Pancreas (tissue), 10 donors: ENCODE measurements around the gene ZBTB46. TPM values are rescaled to one million over a fixed set of nuclear protein-coding genes. Genes with fewer than 3 reads are reported as not detected.

Source experiments
- ATAC-seq, 4 donors: fragments of 200-7000 bp; cut with Tn5 transposase; one replicate each; pipeline versions ENCODE4 v1.8.0 to v1.9.1; 2020; ENCODE audit warnings: mild to moderate bottlenecking in 4 of 4, moderate library complexity in 4 of 4
- DNase-seq, 6 donors: peaks; one replicate each; pipeline ENCODE4 v3.0.0-alpha.2; 2020
- FAIRE-seq: peaks from 2 replicates; lab custom pipeline; 2012; peaks lifted over from hg19 to GRCh38; lab: Jason Lieb, UNC
- H3K27ac ChIP-seq, 4 donors: fragments of 200-600 bp; sonication (generic); 1 replicate in 3 of 4; 2 replicates in 1 of 4; pipeline versions ENCODE4 v1.5.0 to v1.8.0; 2020
- H3K27me3 ChIP-seq, 4 donors: fragments of 200-600 bp; one replicate each; pipeline ENCODE4 v1.8.0; 2021
- H3K36me3 ChIP-seq, 3 donors: fragments of 200-600 bp; sonication (generic) in 1 of 3; one replicate each; pipeline versions ENCODE4 v1.5.0 to v1.8.0; 2020 to 2021
- H3K4me1 ChIP-seq, 3 donors: fragments of 200-600 bp; one replicate each; pipeline ENCODE4 v1.8.0; 2021
- H3K4me3 ChIP-seq, 4 donors: fragments of 200-600 bp; sonication (generic) in 2 of 4; one replicate each; pipeline versions ENCODE4 v1.5.0 to v1.8.0; 2020 to 2021
- H3K9me3 ChIP-seq, 4 donors: fragments of 200-600 bp; one replicate each; pipeline ENCODE4 v1.8.0; 2021
- WGBS, 2 donors: extraction: QIAGEN DNeasy Blood & Tissue Kit; methylation state at CpG; one replicate each; pipeline ENCODE4 v1.1.7; 2013; 5-methylcytosine and 5-hydroxymethylcytosine counted together
- intact Hi-C, 3 donors: fragments of 100-400 bp; cut with DNase I; formaldehyde crosslinking; loops; one replicate each; pipeline versions ENCODE4 v1.11.1 to v1.14.2; 2022
- polyA plus RNA-seq, 2 donors: library from polyadenylated mRNA; stranded (reverse); fragments of 200-250 nt; gene quantifications; one replicate each; pipeline ENCODE4 v1.2.3, GENCODE V29; 2013
- total RNA-seq, 6 donors: library from RNA; stranded (reverse); fragmentation: NEBNext Ultra II Directional in 4 of 6; extraction: Animal tissue kit (Norgen Biotek cat#: 25700) in 4 of 6; gene quantifications; one replicate each; pipeline versions ENCODE4 v1.2.1 to v1.2.4, GENCODE V29; 2021 to 2023
- TF ChIP-seq, protein P1 (sequence below), 4 donors: fragments of 200-600 bp; sonication (generic) in 3 of 4; IDR thresholded peaks; one replicate each; pipeline versions ENCODE4 v1.5.0 to v1.8.0; 2021; ENCODE audit warnings: antibody characterized with exemption in 4 of 4
- donor health status: healthy with polysubstance abuse.
- donor health status: DM: no; HTN: no; CAD: no; lungs with moderate emphysema.
- donor health status: DM: no; HTN: no; CAD: no.
- donor health status: control.
- donor health status: control.
- donor health status: Bipolar disorder and iron deficiency.
- donor health status: DM: yes; HTN: yes; CAD: no.
- donor health status: DM: no; HTN: no; CAD: no.
- donor health status: DM: no; HTN: no; CAD: no.
- donor health status: DM: yes; HTN: yes; CAD: no.

The ZBTB46 gene
- total and polyA plus RNA-seq, 8 donors, result 2.2 to 7.4 (median 3.0) TPM

DNA sequence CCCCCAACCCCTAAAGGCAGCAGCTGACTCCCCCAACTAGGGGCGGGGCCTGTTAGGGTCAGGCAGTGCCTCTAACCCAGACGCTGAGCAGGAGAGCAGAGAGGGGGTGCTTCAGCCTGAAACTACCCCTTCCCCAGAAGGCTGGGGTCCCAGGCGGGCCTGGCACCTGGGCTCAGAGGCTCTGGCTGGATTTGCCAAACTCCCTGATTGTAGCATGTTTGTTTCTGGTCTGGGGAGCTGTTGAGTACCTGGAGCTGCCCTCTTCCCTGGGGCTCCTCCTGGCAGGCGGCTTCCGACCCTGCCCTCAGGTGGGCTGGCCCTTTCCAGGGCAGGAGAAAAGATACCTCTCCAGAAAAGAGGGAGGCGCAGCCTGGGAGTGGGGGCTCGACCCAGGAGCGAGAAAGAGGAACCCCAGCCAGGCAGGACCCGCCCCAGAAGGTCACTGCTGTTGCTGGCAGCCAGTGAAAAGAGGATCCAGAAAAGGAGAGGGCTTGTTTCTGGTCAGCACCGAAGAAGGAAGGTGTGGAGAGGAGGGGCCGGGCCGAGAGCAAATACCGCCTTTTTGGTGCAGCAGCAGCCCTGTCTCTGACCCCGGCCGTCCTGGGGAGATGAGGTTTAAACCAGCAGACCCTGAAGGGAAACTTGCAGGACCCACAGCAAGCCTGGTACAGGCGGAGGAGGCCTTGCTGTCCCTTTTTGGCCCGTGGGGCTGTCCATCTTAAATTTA, 29.4 kb upstream of the ZBTB46 start:
- Histone ChIP-seq H3K27ac (no peak overlapping the region), H3K9me3 (no peaks in the 10 kb centered on the region), H3K4me1 (peaks cover 0 to 7% (median 0%) of the 10 kb centered on the region in 3 donors), H3K27me3 (peaks cover 0 to 5% (median 0%) of the 10 kb centered on the region in 4 donors), H3K4me3 (no peak overlapping the region), H3K36me3 (peaks cover 0 to 5% (median 0%) of the 10 kb centered on the region in 3 donors)
- DNase-seq (peak in 1 of 6 donors; percentile 31), FAIRE-seq (no peak), ATAC-seq (no peak)
- TF ChIP-seq, protein P1, sequence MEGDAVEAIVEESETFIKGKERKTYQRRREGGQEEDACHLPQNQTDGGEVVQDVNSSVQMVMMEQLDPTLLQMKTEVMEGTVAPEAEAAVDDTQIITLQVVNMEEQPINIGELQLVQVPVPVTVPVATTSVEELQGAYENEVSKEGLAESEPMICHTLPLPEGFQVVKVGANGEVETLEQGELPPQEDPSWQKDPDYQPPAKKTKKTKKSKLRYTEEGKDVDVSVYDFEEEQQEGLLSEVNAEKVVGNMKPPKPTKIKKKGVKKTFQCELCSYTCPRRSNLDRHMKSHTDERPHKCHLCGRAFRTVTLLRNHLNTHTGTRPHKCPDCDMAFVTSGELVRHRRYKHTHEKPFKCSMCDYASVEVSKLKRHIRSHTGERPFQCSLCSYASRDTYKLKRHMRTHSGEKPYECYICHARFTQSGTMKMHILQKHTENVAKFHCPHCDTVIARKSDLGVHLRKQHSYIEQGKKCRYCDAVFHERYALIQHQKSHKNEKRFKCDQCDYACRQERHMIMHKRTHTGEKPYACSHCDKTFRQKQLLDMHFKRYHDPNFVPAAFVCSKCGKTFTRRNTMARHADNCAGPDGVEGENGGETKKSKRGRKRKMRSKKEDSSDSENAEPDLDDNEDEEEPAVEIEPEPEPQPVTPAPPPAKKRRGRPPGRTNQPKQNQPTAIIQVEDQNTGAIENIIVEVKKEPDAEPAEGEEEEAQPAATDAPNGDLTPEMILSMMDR (IDR thresholded peaks at IDR 0.05), result no peak
- WGBS, 2 donors, result 74 to 76% methylated on average over 17 of the region's 17 CpGs
- intact Hi-C loops, result no loop called here

- no peaks in the 10 kb centered on the region for H3K9me3 ChIP-seq
- DNase-seq (no peak), ATAC-seq (no peak), FAIRE-seq (no peak)
- peaks cover 0 to 5% (median 0%) of the 10 kb centered on the region in 3 donors for H3K36me3 ChIP-seq
- 35 to 40% methylated on average over 7 of the region's 7 CpGs for WGBS, 2 donors
- peaks cover 0 to 11% (median 0%) of the 10 kb centered on the region in 3 donors for H3K4me1 ChIP-seq
- TF ChIP-seq, protein P1 (IDR thresholded peaks at IDR 0.05), result no peak
- no peak overlapping the region for H3K27ac ChIP-seq
- peaks cover 0 to 5% (median 0%) of the 10 kb centered on the region in 4 donors for H3K27me3 ChIP-seq
- H3K4me3 ChIP-seq, result no peak overlapping the region
- intact Hi-C loops, result no loop called here
Observed at GRCh38 chr20:63859166-63859699, 28.2 kb upstream of the ZBTB46 start.

GRCh38 chr20:63858393-63859165, 27.5 kb upstream of the ZBTB46 start:
- H3K27me3 ChIP-seq, result peaks cover 0 to 5% (median 0%) of the 10 kb centered on the region in 4 donors
- TF ChIP-seq, protein P1 (IDR thresholded peaks at IDR 0.05), result no peak
- DNase-seq (peak in 1 of 6 donors; percentile 32), FAIRE-seq (no peak), ATAC-seq (peak in 3 of 4 donors; percentile 9 to 21 (median 17))
- H3K9me3 ChIP-seq, result no peaks in the 10 kb centered on the region
- H3K27ac ChIP-seq, result no peak overlapping the region
- intact Hi-C loops, result no loop called here
- H3K4me3 ChIP-seq, result no peak overlapping the region
- H3K36me3 ChIP-seq, result peaks cover 0 to 5% (median 0%) of the 10 kb centered on the region in 3 donors
- peaks cover 0 to 9% (median 0%) of the 10 kb centered on the region in 3 donors for H3K4me1 ChIP-seq
- WGBS, 2 donors, result 2 to 7% methylated on average over 12 of the region's 12 CpGs

DNA sequence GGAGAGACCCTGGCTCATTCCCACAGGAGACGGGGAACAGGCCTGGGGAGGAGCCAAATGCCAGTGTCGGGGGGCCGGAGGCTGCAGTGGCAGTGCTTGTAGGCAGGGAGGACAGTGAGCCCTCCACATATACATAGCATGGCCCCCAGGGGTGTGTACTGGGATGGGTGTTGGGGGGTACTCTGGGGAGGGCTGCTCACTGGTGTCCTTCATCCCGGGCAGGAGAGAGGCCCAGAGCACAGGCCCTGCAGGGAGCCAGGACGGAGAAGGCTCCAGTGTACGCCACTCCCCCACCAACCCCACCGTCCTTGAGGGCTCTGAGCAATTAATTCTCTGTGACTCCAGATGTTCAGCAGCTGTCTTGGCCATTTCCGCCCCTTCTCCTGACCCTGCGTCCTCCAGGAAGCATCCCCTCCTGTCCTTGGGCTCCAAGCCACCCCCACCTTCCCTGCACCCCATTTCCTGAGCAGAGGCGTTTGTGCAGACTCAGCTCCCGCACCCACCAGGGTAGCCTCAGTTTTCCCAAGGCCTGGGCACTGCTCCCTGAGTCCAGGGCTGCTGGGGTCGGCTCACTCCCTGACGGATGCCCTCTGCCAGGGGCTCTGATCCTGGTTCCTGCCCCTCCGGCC, 26.8 kb upstream of the ZBTB46 start:
- H3K4me1 ChIP-seq, result peaks cover 0 to 3% (median 0%) of the 10 kb centered on the region in 3 donors
- intact Hi-C loops, result no loop called here
- WGBS, 2 donors, result 7% methylated on average over 14 of the region's 14 CpGs
- H3K27me3 ChIP-seq, result peaks cover 0 to 5% (median 0%) of the 10 kb centered on the region in 4 donors
- TF ChIP-seq, protein P1 (IDR thresholded peaks at IDR 0.05), result no peak
- peak in 1 of 6 donors; percentile 35 for DNase-seq
- no peaks in the 10 kb centered on the region for H3K9me3 ChIP-seq
- H3K36me3 ChIP-seq, result peaks cover 0 to 5% (median 0%) of the 10 kb centered on the region in 3 donors
- H3K27ac ChIP-seq, result no peak overlapping the region
- no peak overlapping the region for H3K4me3 ChIP-seq
- ATAC-seq, result peak in 1 of 4 donors; percentile 24
- FAIRE-seq, result no peak
